K562 (cell line): ENCODE data around the gene GLRA2. TPM values are rescaled to one million over a fixed set of nuclear protein-coding genes. Genes with fewer than 3 reads are reported as not detected.

Experiments used
- HMGN3 ChIP-seq: IDR thresholded peaks from 2 replicates; pipeline ENCODE4 v1.6.1; 2011; ENCODE audit warnings: borderline replicate concordance, low read depth, mild to moderate bottlenecking, mixed read lengths, low read length; ENCODE audit not compliant: insufficient read length; ENCODE audit errors: extremely low read depth
- LEF1 ChIP-seq: fragments of 450-650 bp; IDR thresholded peaks from 2 replicates; pipeline ENCODE4 v1.6.1; 2016; ENCODE audit warnings: mild to moderate bottlenecking
- NR3C1 ChIP-seq: sonication (generic); formaldehyde crosslinking; IDR thresholded peaks from 2 replicates; pipeline ENCODE4 v1.8.1; 2022; ENCODE audit warnings: missing genetic modification reagents
- THRAP3 ChIP-seq: fragments of 450-650 bp; IDR thresholded peaks from 2 replicates; pipeline ENCODE4 v1.6.1; 2016; ENCODE audit warnings: mild to moderate bottlenecking, inconsistent platforms, borderline replicate concordance
- ZC3H4 ChIP-seq: sonication (generic); formaldehyde crosslinking; IDR thresholded peaks from 2 replicates; pipeline ENCODE4 v1.9.0; 2021; ENCODE audit warnings: missing genetic modification reagents, borderline replicate concordance
- ZNF121 ChIP-seq: sonication (generic); formaldehyde crosslinking; conservative IDR thresholded peaks from 2 replicates; pipeline ENCODE4 v1.8.0; 2022; ENCODE audit warnings: missing genetic modification reagents
- ZNF140 ChIP-seq: fragments of 250-450 bp; sonication (Bioruptor Pico); IDR thresholded peaks from 2 replicates; pipeline ENCODE4 v1.8.0; 2021; ENCODE audit warnings: moderate library complexity, mild to moderate bottlenecking, inconsistent platforms
- ZNF174 ChIP-seq: fragments of 250-450 bp; sonication (Bioruptor Pico); IDR thresholded peaks from 2 replicates; pipeline ENCODE4 v1.4.0; 2020; ENCODE audit warnings: mild to moderate bottlenecking
- ZNF583 ChIP-seq: fragments of 250-450 bp; sonication (Bioruptor Pico); IDR thresholded peaks from 2 replicates; pipeline ENCODE4 v1.4.0; 2020
- polyA plus RNA-seq, 8 experiments: library from polyadenylated mRNA; depleted of rRNA in 4 of 8; stranded (reverse) in 5 of 8; unstranded in 3 of 8; fragments of >200 nt; fragmentation: Nextera tagmentation in 2 of 8; fragmentation: Illumina TruSeq in 1 of 8; extraction: Ambion mirVana in 2 of 8; extraction: Trizol in 1 of 8; gene quantifications; 2 replicates each; pipeline versions ENCODE4 v1.2.1 to v1.2.3, GENCODE V29; 2011 to 2014; ENCODE audit warnings: inconsistent platforms in 1 of 8, missing spikeins in 1 of 8
- total RNA-seq, 7 experiments: library from RNA; depleted of rRNA in 6 of 7; stranded (reverse); fragments of >200 nt in 6 of 7; fragmentation: Illumina TruSeq in 2 of 7; extraction: Trizol in 2 of 7; gene quantifications; 2 replicates each; pipeline versions ENCODE4 v1.2.1 to v1.2.3, GENCODE V29; 2011 to 2021; ENCODE audit warnings: low replicate concordance in 1 of 7
- TF ChIP-seq, protein P1 (sequence below), 2 experiments: fragments of 450-650 bp in 1 of 2; sonication (generic) in 1 of 2; formaldehyde crosslinking in 1 of 2; IDR thresholded peaks; 2 replicates each; pipeline versions ENCODE4 v1.7.1 to v1.9.0; 2016 to 2022; ENCODE audit warnings: inconsistent platforms in 1 of 2, mild to moderate bottlenecking in 1 of 2, missing genetic modification reagents in 1 of 2
- TF ChIP-seq, protein P2 (sequence below): sonication (generic); formaldehyde crosslinking; IDR thresholded peaks from 2 replicates; pipeline ENCODE4 v1.4.0; 2020; ENCODE audit warnings: mild to moderate bottlenecking, missing genetic modification reagents

GLRA2 gene
- total and polyA plus RNA-seq, 9 of the 15 experiments (the other 6 are each of a cell fraction or from before 2014, with no cell fraction given), result not detected

DNA sequence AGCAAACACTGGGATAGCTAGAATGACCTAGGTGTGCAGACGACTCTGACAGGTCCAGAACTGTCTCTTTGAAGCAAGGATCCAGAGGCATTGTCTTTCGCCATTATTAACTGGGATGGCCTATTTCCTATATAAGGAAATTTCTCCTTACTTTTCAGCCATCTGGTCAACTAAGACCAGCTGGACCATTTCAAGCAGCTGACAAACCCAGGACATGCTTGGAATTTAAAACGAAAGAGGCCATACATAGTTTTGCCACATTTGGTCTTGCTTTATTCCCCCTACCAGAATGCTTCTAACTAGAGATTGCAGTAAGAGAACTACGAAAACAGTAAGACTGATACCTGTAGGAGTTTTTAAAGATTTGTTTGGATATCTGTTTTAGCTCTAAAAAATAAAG is 87.0 kb downstream of the GLRA2 start (continued):
- TF ChIP-seq, protein P1, sequence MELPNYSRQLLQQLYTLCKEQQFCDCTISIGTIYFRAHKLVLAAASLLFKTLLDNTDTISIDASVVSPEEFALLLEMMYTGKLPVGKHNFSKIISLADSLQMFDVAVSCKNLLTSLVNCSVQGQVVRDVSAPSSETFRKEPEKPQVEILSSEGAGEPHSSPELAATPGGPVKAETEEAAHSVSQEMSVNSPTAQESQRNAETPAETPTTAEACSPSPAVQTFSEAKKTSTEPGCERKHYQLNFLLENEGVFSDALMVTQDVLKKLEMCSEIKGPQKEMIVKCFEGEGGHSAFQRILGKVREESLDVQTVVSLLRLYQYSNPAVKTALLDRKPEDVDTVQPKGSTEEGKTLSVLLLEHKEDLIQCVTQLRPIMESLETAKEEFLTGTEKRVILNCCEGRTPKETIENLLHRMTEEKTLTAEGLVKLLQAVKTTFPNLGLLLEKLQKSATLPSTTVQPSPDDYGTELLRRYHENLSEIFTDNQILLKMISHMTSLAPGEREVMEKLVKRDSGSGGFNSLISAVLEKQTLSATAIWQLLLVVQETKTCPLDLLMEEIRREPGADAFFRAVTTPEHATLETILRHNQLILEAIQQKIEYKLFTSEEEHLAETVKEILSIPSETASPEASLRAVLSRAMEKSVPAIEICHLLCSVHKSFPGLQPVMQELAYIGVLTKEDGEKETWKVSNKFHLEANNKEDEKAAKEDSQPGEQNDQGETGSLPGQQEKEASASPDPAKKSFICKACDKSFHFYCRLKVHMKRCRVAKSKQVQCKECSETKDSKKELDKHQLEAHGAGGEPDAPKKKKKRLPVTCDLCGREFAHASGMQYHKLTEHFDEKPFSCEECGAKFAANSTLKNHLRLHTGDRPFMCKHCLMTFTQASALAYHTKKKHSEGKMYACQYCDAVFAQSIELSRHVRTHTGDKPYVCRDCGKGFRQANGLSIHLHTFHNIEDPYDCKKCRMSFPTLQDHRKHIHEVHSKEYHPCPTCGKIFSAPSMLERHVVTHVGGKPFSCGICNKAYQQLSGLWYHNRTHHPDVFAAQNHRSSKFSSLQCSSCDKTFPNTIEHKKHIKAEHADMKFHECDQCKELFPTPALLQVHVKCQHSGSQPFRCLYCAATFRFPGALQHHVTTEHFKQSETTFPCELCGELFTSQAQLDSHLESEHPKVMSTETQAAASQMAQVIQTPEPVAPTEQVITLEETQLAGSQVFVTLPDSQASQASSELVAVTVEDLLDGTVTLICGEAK (IDR thresholded peaks at IDR 0.05), result no peak
- TF ChIP-seq, protein P1 (CRISPR knock-in tag; IDR thresholded peaks at IDR 0.05), result no peak
- TF ChIP-seq HMGN3 (no peak), ZNF140 (CRISPR knock-in tag) (no peak), NR3C1 (CRISPR knock-in tag) (no peak), ZC3H4 (CRISPR knock-in tag) (no peak), ZNF583 (CRISPR knock-in tag) (no peak), ZNF121 (CRISPR knock-in tag) (no peak), THRAP3 (no peak), ZNF174 (no peak), LEF1 (no peak)
- TF ChIP-seq, protein P2, sequence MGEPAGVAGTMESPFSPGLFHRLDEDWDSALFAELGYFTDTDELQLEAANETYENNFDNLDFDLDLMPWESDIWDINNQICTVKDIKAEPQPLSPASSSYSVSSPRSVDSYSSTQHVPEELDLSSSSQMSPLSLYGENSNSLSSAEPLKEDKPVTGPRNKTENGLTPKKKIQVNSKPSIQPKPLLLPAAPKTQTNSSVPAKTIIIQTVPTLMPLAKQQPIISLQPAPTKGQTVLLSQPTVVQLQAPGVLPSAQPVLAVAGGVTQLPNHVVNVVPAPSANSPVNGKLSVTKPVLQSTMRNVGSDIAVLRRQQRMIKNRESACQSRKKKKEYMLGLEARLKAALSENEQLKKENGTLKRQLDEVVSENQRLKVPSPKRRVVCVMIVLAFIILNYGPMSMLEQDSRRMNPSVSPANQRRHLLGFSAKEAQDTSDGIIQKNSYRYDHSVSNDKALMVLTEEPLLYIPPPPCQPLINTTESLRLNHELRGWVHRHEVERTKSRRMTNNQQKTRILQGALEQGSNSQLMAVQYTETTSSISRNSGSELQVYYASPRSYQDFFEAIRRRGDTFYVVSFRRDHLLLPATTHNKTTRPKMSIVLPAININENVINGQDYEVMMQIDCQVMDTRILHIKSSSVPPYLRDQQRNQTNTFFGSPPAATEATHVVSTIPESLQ (CRISPR knock-in tag), result no peak
